GM12878 (cell line): ENCODE results near the gene AGPAT2. TPM values are rescaled to one million over a fixed set of nuclear protein-coding genes. Genes with fewer than 3 reads are reported as not detected.

ENCODE experiments used
- ASH2L ChIP-seq: fragments of 300-600, 200-600 bp; sonication (generic); IDR thresholded peaks from 2 replicates; pipeline ENCODE4 v1.6.1; 2017; ENCODE audit warnings: low read depth, mild to moderate bottlenecking, borderline replicate concordance
- BRCA1 ChIP-seq: IDR thresholded peaks from 2 replicates; pipeline ENCODE4 v1.6.1; 2011; ENCODE audit warnings: low read depth, low read length, improper control_type of control experiment
- EZH2 ChIP-seq: IDR thresholded peaks from 2 replicates; pipeline ENCODE4 v1.6.1; 2012; ENCODE audit warnings: low read depth, mild to moderate bottlenecking, control low read depth, inconsistent platforms, low read length, borderline replicate concordance; ENCODE audit not compliant: control insufficient read depth
- IKZF1 ChIP-seq: fragments of 450-650 bp; conservative IDR thresholded peaks from 2 replicates; pipeline ENCODE4 v1.6.1; 2017; ENCODE audit warnings: antibody characterized with exemption, mild to moderate bottlenecking
- IRF4 ChIP-seq: IDR thresholded peaks from 2 replicates; pipeline ENCODE4 v1.6.1; 2011; ENCODE audit warnings: low read depth, low read length
- JUNB ChIP-seq: IDR thresholded peaks from 2 replicates; pipeline ENCODE4 v1.6.1; 2016; ENCODE audit warnings: antibody characterized with exemption, mild to moderate bottlenecking
- MXI1 ChIP-seq: fragments of 150-350 bp; IDR thresholded peaks from 2 replicates; pipeline ENCODE4 v1.6.1; 2011; ENCODE audit warnings: low read depth, mild to moderate bottlenecking, inconsistent platforms, low read length, improper control_type of control experiment
- NFIC ChIP-seq: IDR thresholded peaks from 2 replicates; pipeline ENCODE4 v1.6.1; 2012; ENCODE audit warnings: low read depth, mild to moderate bottlenecking, inconsistent platforms, low read length, moderate library complexity
- NFYA ChIP-seq: IDR thresholded peaks from 2 replicates; pipeline ENCODE4 v1.6.1; 2011; ENCODE audit warnings: low read depth, mild to moderate bottlenecking, low read length, improper control_type of control experiment, borderline replicate concordance
- NFYB ChIP-seq: IDR thresholded peaks from 2 replicates; pipeline ENCODE4 v1.6.1; 2011; ENCODE audit warnings: low read depth, mild to moderate bottlenecking, low read length, improper control_type of control experiment, moderate library complexity; ENCODE audit not compliant: insufficient read depth
- RB1 ChIP-seq: fragments of 450-650 bp; formaldehyde crosslinking; IDR thresholded peaks from 2 replicates; pipeline ENCODE4 v1.6.1; 2017; ENCODE audit warnings: mild to moderate bottlenecking, borderline replicate concordance
- SMARCA5 ChIP-seq: fragments of 450-650 bp; IDR thresholded peaks from 2 replicates; pipeline ENCODE4 v1.6.1; 2017; ENCODE audit warnings: mild to moderate bottlenecking
- SMC3 ChIP-seq: IDR thresholded peaks from 2 replicates; pipeline ENCODE4 v1.6.1; 2011; ENCODE audit warnings: low read length, improper control_type of control experiment, borderline replicate concordance
- STAT1 ChIP-seq: fragments of 450-650 bp; conservative IDR thresholded peaks from 2 replicates; pipeline ENCODE4 v1.6.1; 2014; ENCODE audit warnings: antibody characterized with exemption, mild to moderate bottlenecking
- TAF1 ChIP-seq: IDR thresholded peaks from 2 replicates; pipeline ENCODE4 v1.6.1; 2011; ENCODE audit warnings: mild to moderate bottlenecking, low read depth, low read length, borderline replicate concordance
- WRNIP1 ChIP-seq: IDR thresholded peaks from 2 replicates; pipeline ENCODE4 v1.6.1; 2011; ENCODE audit warnings: low read depth, low read length, improper control_type of control experiment, borderline replicate concordance
- YY1 ChIP-seq: IDR thresholded peaks from 2 replicates; pipeline ENCODE4 v1.6.1; 2011; ENCODE audit warnings: low read depth, mild to moderate bottlenecking, low read length
- ZBED1 ChIP-seq: IDR thresholded peaks from 2 replicates; pipeline ENCODE4 v1.6.1; 2016; ENCODE audit warnings: borderline replicate concordance
- ZNF207 ChIP-seq: fragments of 450-650 bp; IDR thresholded peaks from 2 replicates; pipeline ENCODE4 v1.6.1; 2014; ENCODE audit warnings: antibody characterized with exemption, mild to moderate bottlenecking, borderline replicate concordance
- ZNF24 ChIP-seq: fragments of 450-650 bp; IDR thresholded peaks from 2 replicates; pipeline ENCODE4 v1.6.1; 2017; ENCODE audit warnings: antibody characterized with exemption, mild to moderate bottlenecking
- ZNF274 ChIP-seq: IDR thresholded peaks from one replicate; pipeline ENCODE4 v1.8.0; 2011; ENCODE audit not compliant: insufficient read length, insufficient read depth
- ZNF687 ChIP-seq: fragments of 450-650 bp; IDR thresholded peaks from 2 replicates; pipeline ENCODE4 v1.6.1; 2017; ENCODE audit warnings: mild to moderate bottlenecking, moderate library complexity
- polyA plus RNA-seq, 11 experiments: library from polyadenylated mRNA; depleted of rRNA in 4 of 11; unstranded in 6 of 11; stranded (reverse) in 5 of 11; fragments of >200 nt; fragmentation: Nextera tagmentation in 4 of 11; fragmentation: Illumina TruSeq in 1 of 11; extraction: Ambion mirVana in 4 of 11; extraction: Trizol in 1 of 11; gene quantifications; 1 replicate in 1 of 11; 2 replicates in 10 of 11; pipeline versions ENCODE4 v1.2.1 to v1.2.3, GENCODE V29; 2011 to 2016; ENCODE audit warnings: inconsistent platforms in 2 of 11, missing spikeins in 2 of 11, low read depth in 1 of 11
- total RNA-seq, 4 experiments: library from RNA; depleted of rRNA in 3 of 4; stranded (reverse); fragments of >200 nt in 3 of 4; fragmentation: Illumina TruSeq in 1 of 4; extraction: Trizol in 1 of 4; gene quantifications; 2 replicates each; pipeline versions ENCODE4 v1.2.1 to v1.2.3, GENCODE V29; 2013 to 2021
- TF ChIP-seq, protein P1 (sequence below): fragments of 450-650 bp; IDR thresholded peaks from 2 replicates; pipeline ENCODE4 v1.6.1; 2018; ENCODE audit warnings: mild to moderate bottlenecking, low read depth, moderate library complexity; ENCODE audit not compliant: partially characterized antibody
- TF ChIP-seq, protein P2 (sequence below): fragments of 450-650 bp; IDR thresholded peaks from 2 replicates; pipeline ENCODE4 v1.6.1; 2017; ENCODE audit warnings: borderline replicate concordance

AGPAT2 gene
- total and polyA plus RNA-seq, 10 of the 15 experiments (the other 5 are each of a cell fraction or from before 2014, with no cell fraction given), result 0.10 to 28.5 (median 18.2) TPM

DNA sequence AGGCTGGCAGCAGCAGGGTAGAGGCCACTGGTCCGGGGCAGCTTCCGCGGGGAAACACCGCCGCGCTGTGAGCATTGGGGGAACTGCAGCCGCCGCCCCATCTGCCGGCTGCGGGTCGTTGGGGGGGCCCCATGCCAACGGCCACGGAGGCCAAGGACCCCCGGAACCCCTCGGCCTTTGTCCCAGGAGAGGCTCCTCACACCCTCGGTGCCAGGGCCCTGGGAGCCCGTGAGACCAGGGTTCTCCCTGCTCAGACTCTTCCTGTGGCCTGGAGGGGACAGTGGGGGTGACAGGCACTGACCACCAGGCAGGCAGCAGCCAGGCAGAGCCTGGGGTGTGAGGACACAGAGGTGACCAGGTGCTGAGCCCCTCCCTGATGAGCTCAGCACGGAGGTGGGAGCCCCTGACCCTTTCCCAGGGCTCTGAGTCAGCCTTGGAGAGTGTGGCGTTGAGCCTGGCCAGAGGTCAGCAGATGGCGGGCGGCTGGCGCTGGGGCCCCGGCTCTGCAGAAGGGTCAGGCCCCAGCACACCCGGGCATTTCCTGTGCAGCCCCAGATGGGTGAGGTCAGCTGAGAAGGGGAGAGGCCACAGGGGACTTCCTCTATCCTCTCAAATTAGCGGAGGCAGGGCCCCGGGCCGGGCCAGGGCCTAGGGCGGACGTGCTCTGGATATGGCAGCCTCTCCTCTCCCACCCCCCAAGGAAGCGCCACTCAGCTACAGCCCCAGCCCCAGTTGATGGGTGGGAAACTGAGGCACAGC is 42.5 kb downstream of the AGPAT2 start (continued):
- no peak for TF ChIP-seq ZNF687
- peak; percentile 70 for TF ChIP-seq SMARCA5
- no peak for TF ChIP-seq EZH2
- TF ChIP-seq WRNIP1, result no peak
- peak; percentile 43; the same call in 1 of the 2 replicates for TF ChIP-seq SMC3
- peak; percentile 45 for TF ChIP-seq MXI1
- TF ChIP-seq NFYA, result no peak
- no peak for TF ChIP-seq ZBED1
- TF ChIP-seq, protein P1, sequence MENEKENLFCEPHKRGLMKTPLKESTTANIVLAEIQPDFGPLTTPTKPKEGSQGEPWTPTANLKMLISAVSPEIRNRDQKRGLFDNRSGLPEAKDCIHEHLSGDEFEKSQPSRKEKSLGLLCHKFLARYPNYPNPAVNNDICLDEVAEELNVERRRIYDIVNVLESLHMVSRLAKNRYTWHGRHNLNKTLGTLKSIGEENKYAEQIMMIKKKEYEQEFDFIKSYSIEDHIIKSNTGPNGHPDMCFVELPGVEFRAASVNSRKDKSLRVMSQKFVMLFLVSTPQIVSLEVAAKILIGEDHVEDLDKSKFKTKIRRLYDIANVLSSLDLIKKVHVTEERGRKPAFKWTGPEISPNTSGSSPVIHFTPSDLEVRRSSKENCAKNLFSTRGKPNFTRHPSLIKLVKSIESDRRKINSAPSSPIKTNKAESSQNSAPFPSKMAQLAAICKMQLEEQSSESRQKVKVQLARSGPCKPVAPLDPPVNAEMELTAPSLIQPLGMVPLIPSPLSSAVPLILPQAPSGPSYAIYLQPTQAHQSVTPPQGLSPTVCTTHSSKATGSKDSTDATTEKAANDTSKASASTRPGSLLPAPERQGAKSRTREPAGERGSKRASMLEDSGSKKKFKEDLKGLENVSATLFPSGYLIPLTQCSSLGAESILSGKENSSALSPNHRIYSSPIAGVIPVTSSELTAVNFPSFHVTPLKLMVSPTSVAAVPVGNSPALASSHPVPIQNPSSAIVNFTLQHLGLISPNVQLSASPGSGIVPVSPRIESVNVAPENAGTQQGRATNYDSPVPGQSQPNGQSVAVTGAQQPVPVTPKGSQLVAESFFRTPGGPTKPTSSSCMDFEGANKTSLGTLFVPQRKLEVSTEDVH, result no peak
- TF ChIP-seq ASH2L, result no peak
- no peak for TF ChIP-seq BRCA1
- no peak for TF ChIP-seq TAF1
- TF ChIP-seq, protein P2, sequence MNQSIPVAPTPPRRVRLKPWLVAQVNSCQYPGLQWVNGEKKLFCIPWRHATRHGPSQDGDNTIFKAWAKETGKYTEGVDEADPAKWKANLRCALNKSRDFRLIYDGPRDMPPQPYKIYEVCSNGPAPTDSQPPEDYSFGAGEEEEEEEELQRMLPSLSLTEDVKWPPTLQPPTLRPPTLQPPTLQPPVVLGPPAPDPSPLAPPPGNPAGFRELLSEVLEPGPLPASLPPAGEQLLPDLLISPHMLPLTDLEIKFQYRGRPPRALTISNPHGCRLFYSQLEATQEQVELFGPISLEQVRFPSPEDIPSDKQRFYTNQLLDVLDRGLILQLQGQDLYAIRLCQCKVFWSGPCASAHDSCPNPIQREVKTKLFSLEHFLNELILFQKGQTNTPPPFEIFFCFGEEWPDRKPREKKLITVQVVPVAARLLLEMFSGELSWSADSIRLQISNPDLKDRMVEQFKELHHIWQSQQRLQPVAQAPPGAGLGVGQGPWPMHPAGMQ, result no peak
- no peak for TF ChIP-seq YY1
- 0 out of 2 replicates have a peak, but pooled peaks have one; percentile 61 for TF ChIP-seq ZNF207
- no peak for TF ChIP-seq RB1
- TF ChIP-seq IRF4, result no peak
- TF ChIP-seq ZNF24, result no peak
- TF ChIP-seq NFIC, result no peak
- TF ChIP-seq NFYB, result no peak
- TF ChIP-seq ZNF274, result no peak
- no peak for TF ChIP-seq STAT1
- no peak for TF ChIP-seq JUNB
- peak; percentile 13; the same call in 1 of the 2 replicates for TF ChIP-seq IKZF1
